Naive thymus-derived CD8-positive, alpha-beta T cell (primary cell): ENCODE results near the gene APOL1. TPM values are rescaled to one million over a fixed set of nuclear protein-coding genes. Genes with fewer than 3 reads are reported as not detected.
A peak's percentile ranks its signal among the peaks of the same experiment; 100 is the strongest.

Experiments used
- ATAC-seq, 2 donors: fragments of 150-1000 bp; cut with Tn5 transposase in 1 of 2; sonication (Bioruptor Pico), chemical (Tn5 transposase) in 1 of 2; 1 replicate in 1 of 2; 2 replicates in 1 of 2; pipeline ENCODE4 v1.10.0; 2021; ENCODE audit warnings: mild to moderate bottlenecking in 2 of 2, moderate library complexity in 2 of 2
- POLR2A ChIA-PET: fragments of 350-600 bp; sonication (Branson Sonifier 250); formaldehyde crosslinking; loops from one replicate; lab custom pipeline; 2021; ENCODE audit warnings: antibody characterized with exemption; lab: Charles Lee
- DNase-seq, 10 donors: peaks; one replicate each; pipeline versions ENCODE4 v3.0.0 to v3.0.0-alpha.2; 2020 to 2022
- H3K27ac Mint-ChIP-seq, 10 donors: one replicate each; pipeline ENCODE4 v1.8.0; 2020 to 2022; ENCODE audit warnings: mild to moderate bottlenecking in 10 of 10, mixed read lengths in 10 of 10, moderate library complexity in 4 of 10, inconsistent platforms in 1 of 10
- H3K27me3 Mint-ChIP-seq, 5 donors: one replicate each; pipeline ENCODE4 v1.8.0; 2021 to 2022; ENCODE audit warnings: mixed read lengths in 5 of 5
- H3K36me3 Mint-ChIP-seq, 3 donors: one replicate each; pipeline ENCODE4 v1.8.0; 2020 to 2022; ENCODE audit warnings: mixed read lengths in 3 of 3, mild to moderate bottlenecking in 2 of 3, inconsistent platforms in 1 of 3
- H3K4me1 Mint-ChIP-seq, 4 donors: one replicate each; pipeline ENCODE4 v1.8.0; 2021 to 2022; ENCODE audit warnings: mixed read lengths in 4 of 4
- H3K4me3 Mint-ChIP-seq, 10 donors: one replicate each; pipeline ENCODE4 v1.8.0; 2020 to 2022; ENCODE audit warnings: mild to moderate bottlenecking in 10 of 10, mixed read lengths in 10 of 10, moderate library complexity in 6 of 10, inconsistent platforms in 1 of 10
- H3K9me3 Mint-ChIP-seq, 9 donors: one replicate each; pipeline ENCODE4 v1.8.0; 2020 to 2022; ENCODE audit warnings: mixed read lengths in 9 of 9, mild to moderate bottlenecking in 3 of 9, inconsistent platforms in 1 of 9, moderate library complexity in 1 of 9
- polyA plus RNA-seq, 3 donors: library from polyadenylated mRNA; unstranded; fragments of 300-500 nt; fragmentation: Illumina TruSeq; gene quantifications; one replicate each; pipeline ENCODE4 v1.2.3, GENCODE V29; 2021
- total RNA-seq, 8 experiments: library from RNA in 2 of 8; stranded (reverse) in 2 of 8; gene quantifications; one replicate each; pipeline ENCODE4 v1.2.3 and lab custom pipeline; 2021 to 2026

APOL1 gene
- total and polyA plus RNA-seq, 5 experiments from 2014 or later, result 3.3 to 16.5 (median 11.8) TPM

DNA sequence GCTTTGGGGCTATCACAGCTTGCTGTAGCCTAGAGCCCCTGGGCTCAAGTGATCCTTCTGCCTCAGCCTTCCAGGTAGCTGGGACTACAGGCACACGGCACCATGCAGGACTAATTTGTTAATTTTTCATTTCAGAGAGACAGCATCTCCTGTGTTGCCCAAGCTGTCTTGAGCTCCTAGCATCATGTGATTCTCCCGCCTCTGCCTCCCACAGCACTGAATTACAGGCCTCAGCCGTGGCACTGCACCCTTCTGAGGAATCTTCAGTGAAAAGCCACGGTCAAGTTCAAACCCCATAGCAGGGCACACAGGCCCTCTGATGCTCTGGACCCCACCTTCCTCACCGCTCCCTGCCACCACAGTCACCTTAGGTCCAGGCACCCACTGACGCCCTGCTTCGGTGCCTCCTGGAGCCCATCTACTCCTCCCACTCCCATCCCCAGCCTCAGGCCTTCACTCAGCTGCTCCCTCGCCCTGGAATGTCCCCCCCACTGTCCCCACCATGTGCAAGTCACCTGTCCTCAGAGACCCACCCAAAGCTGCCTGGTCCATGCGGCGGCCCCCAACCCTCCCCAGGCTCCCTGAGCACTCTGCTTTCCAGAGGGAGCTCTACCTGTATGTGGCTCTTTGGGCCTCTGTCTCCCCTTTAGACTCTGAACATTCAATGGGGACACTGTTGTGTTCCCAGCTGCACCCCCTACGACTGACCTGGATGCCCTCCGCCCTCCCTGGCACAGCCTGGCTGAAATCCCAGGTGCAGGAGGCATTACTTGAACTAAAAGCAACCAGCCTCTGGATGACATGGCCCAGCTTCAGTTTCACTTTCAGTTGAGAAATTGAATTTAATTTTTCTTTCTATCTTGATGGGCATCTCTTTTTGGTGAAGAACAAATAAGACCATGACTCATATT, 15.2 kb upstream of the APOL1 start:
- peaks cover 14 to 51% (median 31%) of the 10 kb centered on the region in 3 donors for H3K36me3 Mint-ChIP-seq
- H3K4me3 Mint-ChIP-seq, result peak overlapping the region; percentile 91 to 100 (median 98)
- no peaks in the 10 kb centered on the region for H3K27me3 Mint-ChIP-seq
- peak in 2 of 10 donors; percentile 4 to 13 for DNase-seq
- H3K27ac Mint-ChIP-seq, result peak overlapping the region; percentile 92 to 100 (median 98)
- ATAC-seq, result no peak
- H3K9me3 Mint-ChIP-seq, result peaks cover 0 to 7% (median 4%) of the 10 kb centered on the region in 9 donors
- POLR2A ChIA-PET, result interaction anchor here (1.3 to 1.8 kb wide), 2 partner anchors 91 to 590 kb away, joined by 4 read pairs; partner anchors contain the start of gene APOL6
- peaks cover 41 to 66% (median 60%) of the 10 kb centered on the region in 4 donors for H3K4me1 Mint-ChIP-seq

DNA sequence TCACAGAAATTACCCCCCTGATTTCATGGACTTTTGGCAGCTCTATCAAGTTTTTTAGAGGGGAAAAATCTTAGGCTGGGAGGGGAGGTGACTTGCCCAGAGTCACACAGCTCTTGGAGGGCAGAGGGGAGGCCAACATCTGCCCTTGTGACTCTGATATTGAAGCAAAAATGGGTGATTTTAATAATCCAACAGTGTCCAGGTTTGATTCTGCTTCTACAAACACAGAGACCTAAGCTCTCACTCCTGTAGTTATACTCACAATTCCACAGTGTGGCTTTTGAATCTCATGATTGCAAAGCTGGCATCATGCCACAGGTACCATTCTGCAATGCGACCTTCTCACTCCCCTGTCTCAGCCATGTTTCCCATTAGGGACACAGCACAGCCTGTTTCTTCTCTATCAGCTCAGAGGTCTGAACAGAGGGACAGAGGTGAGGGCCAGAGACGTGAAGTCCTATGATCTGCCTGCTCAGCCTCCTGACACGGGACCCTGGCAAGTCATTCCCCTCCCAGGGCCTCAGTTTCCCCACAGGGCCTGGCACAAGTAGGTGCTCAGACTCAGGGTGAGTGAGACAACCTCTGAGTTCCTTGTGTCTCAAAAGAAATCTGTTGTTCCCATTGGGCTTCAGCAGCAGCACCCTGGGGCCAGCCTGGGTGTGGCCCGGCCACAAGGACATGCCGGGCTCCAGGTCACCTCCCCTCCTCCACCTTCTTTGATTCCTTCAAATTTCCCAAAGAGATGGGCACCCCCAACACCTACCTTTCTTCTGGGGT, 14.4 kb upstream of the APOL1 start:
- no peak for ATAC-seq
- Mint-ChIP-seq H3K27me3 (no peaks in the 10 kb centered on the region), H3K4me1 (peaks cover 41 to 66% (median 60%) of the 10 kb centered on the region in 4 donors), H3K36me3 (peaks cover 16 to 43% (median 29%) of the 10 kb centered on the region in 3 donors), H3K4me3 (peak overlapping the region; percentile 91 to 100 (median 98)), H3K9me3 (peaks cover 0 to 9% (median 4%) of the 10 kb centered on the region in 9 donors), H3K27ac (peak overlapping the region; percentile 92 to 100 (median 98))
- POLR2A ChIA-PET, result interaction anchor here (0.6 to 1.8 kb wide), 7 partner anchors 14 to 591 kb away, joined by 3 to 10 read pairs (median 4); partner anchors contain the start of genes APOL1, APOL3, APOL6 and TXN2
- peak in 2 of 10 donors; percentile 4 to 13 for DNase-seq

DNA sequence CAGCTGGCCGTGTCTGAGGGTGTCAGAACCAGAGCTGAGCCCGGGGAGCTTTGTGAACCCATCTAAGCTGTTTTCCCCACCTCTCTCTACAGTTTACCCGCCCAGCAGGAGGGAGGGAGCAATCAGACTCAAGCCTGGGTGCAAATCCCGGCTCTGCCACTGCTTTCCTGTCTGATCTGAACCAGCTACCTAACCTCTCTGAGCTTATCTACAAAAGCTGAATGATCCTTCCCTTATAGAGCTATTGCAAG, 13.9 kb upstream of the APOL1 start:
- Mint-ChIP-seq H3K27ac (peak overlapping the region; percentile 92 to 100 (median 98)), H3K9me3 (peaks cover 0 to 9% (median 4%) of the 10 kb centered on the region in 9 donors), H3K36me3 (peaks cover 16 to 38% (median 26%) of the 10 kb centered on the region in 3 donors), H3K27me3 (no peaks in the 10 kb centered on the region), H3K4me3 (peak overlapping the region; percentile 91 to 100 (median 98)), H3K4me1 (peaks cover 38 to 61% (median 59%) of the 10 kb centered on the region in 4 donors)
- ATAC-seq (peak; percentile 39 to 57), DNase-seq (peak in 1 of 10 donors; percentile 15)
- POLR2A ChIA-PET, result interaction anchor here (0.6 to 1.8 kb wide), 7 partner anchors 13 to 591 kb away, joined by 3 to 10 read pairs (median 4); partner anchors contain the start of genes APOL1, APOL3, APOL6 and TXN2

DNA sequence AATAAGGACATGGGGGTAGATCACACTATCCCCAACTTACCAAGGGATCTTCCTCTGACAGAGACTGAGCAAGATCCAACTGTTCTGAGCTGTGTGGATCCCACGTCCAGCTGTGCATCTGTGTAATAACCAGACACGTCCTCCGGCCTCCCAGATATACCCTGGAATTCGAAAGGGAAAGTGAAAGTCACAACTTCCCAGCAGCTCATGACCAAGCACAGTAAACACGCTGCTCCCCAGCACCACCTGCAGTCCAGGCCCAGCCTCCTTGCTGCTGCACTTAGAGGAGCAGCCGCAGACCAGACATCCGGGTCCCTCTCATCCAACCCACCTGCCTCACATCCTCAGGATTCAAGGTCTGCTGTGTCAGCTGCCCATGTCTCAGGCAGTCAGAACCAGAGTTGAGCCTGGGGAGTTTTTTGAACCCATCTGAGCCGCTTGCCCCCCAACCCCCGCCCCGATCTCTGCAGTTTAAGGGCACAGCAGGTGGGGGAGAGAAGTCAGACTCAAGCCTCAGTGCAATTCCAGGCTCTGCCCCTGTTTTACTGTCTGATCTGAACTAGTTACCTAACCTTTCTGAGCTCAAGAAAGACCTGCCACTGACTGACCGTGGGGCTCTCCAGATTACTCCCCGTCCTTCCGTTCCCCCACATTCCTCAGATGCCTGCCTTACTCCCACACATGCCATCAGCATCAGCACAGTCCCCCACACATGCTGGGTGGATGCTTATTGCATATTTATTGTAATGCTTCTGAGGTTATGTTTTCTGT, 13.3 kb upstream of the APOL1 start, which contains the start of gene APOL2:
Gene APOL2, minus strand, starts transcription at position 127 of the 771 bp plus-strand sequence. CDS start 6,365 bp downstream, outside the sequence.
- ATAC-seq (peak; percentile 97 to 100), DNase-seq (peak; percentile 70 to 88 (median 81))
- H3K36me3 Mint-ChIP-seq, result peaks cover 16 to 33% (median 26%) of the 10 kb centered on the region in 3 donors
- H3K27ac Mint-ChIP-seq, result peak within 1 kb of the TSS; percentile 92 to 100 (median 98)
- H3K4me3 Mint-ChIP-seq, result peak within 1 kb of the TSS; percentile 91 to 100 (median 98)
- POLR2A ChIA-PET, result interaction anchor here (0.6 to 1.8 kb wide), 9 partner anchors 13 to 592 kb away, joined by 3 to 10 read pairs (median 4); partner anchors contain the start of genes APOL1, APOL3, APOL6 and TXN2
- no peaks in the 10 kb centered on the region for H3K27me3 Mint-ChIP-seq
- peaks cover 34 to 56% (median 54%) of the 10 kb centered on the region in 4 donors for H3K4me1 Mint-ChIP-seq
- H3K9me3 Mint-ChIP-seq, result peaks cover 0 to 9% (median 4%) of the 10 kb centered on the region in 9 donors

DNA sequence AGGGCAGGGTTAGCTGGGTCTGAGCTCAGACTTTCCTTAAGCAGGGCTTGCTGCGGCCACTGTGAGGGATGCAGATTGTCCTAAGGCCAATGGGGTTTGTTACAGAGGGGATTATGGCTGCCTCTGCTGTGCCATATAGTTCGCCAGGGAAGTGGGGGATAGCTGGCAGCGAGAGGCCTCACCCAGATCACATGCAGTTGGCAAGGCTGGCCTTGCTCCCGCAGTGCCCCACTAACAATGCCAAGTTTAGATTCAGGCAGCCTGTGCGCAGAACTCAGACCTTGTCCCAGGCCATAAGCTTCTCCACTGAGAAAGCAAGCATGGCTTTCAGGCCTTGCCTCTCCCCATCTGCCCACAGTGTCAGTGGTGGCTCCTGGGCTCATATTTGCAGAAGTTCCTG, 8.9 kb upstream of the APOL1 start:
- H3K27me3 Mint-ChIP-seq, result no peaks in the 10 kb centered on the region
- H3K27ac Mint-ChIP-seq, result peak overlapping the region in 1 of 10 donors; percentile 18
- no peak overlapping the region for H3K4me3 Mint-ChIP-seq
- POLR2A ChIA-PET, result interaction anchor here (1.0 to 1.8 kb wide), 2 partner anchors 9 to 32 kb away, joined by 3 to 7 read pairs; partner anchors contain the start of gene APOL1
- peaks cover 9 to 14% (median 12%) of the 10 kb centered on the region in 4 donors for H3K4me1 Mint-ChIP-seq
- DNase-seq (no peak), ATAC-seq (no peak)
- H3K9me3 Mint-ChIP-seq, result peaks cover 0 to 11% (median 4%) of the 10 kb centered on the region in 9 donors
- H3K36me3 Mint-ChIP-seq, result peaks cover 0 to 4% (median 4%) of the 10 kb centered on the region in 3 donors

DNA sequence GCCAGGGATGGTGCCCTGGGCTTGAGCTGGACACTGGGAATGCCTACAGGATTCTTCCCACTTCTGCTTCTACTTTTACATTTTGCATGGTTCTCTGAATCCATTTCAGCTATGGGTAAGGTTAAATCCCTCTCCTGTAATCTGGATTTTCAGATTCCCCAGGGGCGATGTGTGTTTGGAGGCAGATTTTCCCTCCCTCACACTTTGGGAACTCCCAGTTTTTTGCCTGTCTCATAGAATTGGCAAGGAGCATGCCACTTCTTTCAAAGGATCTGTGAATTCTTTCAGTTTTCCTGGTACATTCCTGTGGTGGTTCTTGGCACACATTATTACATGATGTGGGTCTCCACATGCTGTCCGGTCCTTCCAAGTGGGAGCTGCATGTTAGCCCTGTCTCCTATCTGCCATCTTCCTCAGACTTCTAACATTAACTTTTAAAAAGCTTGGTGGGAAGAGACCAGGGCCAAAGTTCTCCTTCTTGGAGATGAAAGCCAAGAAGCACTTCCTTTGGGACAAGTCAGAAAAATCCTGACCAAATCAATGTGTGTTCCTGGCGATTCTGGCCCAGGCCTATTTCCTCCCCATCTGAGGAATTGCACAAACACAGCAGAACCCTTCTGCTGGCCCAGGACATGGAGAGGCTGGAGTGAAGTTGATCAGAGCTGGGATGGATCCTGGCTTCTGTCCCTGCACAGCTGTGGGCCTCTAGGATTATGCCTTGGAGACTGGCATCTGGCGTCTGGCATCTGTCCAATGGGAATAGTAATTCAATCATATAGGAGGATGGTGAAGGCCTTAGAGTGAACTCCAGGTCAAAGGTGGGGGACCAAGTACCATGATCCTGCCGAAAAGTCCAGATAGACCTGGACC, 8.2 kb upstream of the APOL1 start:
- ATAC-seq (no peak), DNase-seq (no peak)
- POLR2A ChIA-PET, result interaction anchor here (1.0 to 1.8 kb wide), 2 partner anchors 8 to 31 kb away, joined by 3 to 7 read pairs; partner anchors contain the start of gene APOL1
- Mint-ChIP-seq H3K4me3 (no peak overlapping the region), H3K9me3 (peaks cover 0 to 11% (median 4%) of the 10 kb centered on the region in 9 donors), H3K4me1 (peaks cover 2 to 6% (median 5%) of the 10 kb centered on the region in 4 donors), H3K27ac (no peak overlapping the region), H3K36me3 (peaks cover 0 to 4% (median 2%) of the 10 kb centered on the region in 3 donors), H3K27me3 (no peaks in the 10 kb centered on the region)

DNA sequence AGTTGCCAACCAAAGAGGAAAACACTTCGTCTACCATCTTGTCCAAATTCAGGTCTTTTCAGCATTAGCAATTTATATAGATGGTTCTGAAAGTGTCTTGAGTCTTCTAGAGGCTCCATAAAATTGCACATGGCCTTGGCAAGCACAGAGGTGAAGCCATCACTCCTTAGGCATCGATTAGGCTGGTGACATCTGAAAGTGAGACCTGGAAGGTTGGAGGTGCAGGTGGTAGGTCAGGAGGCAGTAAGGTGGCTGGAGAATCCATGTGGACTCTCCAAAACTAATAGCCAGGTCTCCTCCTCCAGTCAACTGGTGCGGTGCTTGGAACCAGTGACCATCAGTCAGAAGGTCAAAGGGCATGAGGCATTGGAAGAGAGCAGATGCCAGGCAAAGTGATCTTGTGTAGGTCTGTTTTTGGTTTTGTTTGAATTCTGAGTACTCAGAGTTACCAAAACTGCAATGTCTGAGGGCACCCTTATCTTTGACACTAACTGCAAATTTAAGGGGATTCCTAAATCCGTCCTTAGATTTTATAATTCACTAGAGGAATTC, 7.1 kb upstream of the APOL1 start:
- Mint-ChIP-seq H3K4me3 (no peak overlapping the region), H3K36me3 (peaks cover 0 to 4% (median 2%) of the 10 kb centered on the region in 3 donors), H3K27ac (no peak overlapping the region)

DNA sequence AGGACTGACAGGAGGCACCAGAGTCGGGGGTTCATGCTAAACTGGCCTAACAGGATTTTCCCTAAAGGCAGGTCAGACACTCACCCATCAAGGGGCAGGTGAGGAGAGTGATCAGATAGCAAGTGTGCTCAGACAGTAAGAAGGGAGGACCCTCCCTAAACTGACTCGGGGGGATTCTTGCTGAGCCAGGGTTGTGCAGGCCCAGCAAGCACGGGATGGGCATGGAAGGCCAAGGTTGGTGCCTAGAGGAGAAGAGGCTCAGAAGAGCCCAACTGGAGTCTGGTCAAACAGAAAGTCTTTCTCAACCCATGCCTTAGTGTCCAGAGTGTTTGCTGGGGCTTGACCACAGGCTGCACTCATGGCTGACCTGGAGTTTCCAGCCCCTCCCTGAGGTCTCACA, 6.2 kb upstream of the APOL1 start:
- ATAC-seq, result no peak
- Mint-ChIP-seq H3K27me3 (no peaks in the 10 kb centered on the region), H3K4me1 (no peaks in the 10 kb centered on the region), H3K4me3 (no peak overlapping the region), H3K27ac (no peak overlapping the region), H3K9me3 (peaks cover 0 to 11% (median 4%) of the 10 kb centered on the region in 9 donors), H3K36me3 (peaks cover 0 to 4% (median 2%) of the 10 kb centered on the region in 3 donors)
- POLR2A ChIA-PET, result no interaction called here
- DNase-seq, result no peak

More for the DNA sequence above, 7.1 kb upstream of the APOL1 start:
- H3K9me3 Mint-ChIP-seq, result peaks cover 0 to 11% (median 4%) of the 10 kb centered on the region in 9 donors
- DNase-seq (no peak), ATAC-seq (no peak)
- H3K4me1 Mint-ChIP-seq, result no peaks in the 10 kb centered on the region
- no peaks in the 10 kb centered on the region for H3K27me3 Mint-ChIP-seq
- POLR2A ChIA-PET, result no interaction called here

DNA sequence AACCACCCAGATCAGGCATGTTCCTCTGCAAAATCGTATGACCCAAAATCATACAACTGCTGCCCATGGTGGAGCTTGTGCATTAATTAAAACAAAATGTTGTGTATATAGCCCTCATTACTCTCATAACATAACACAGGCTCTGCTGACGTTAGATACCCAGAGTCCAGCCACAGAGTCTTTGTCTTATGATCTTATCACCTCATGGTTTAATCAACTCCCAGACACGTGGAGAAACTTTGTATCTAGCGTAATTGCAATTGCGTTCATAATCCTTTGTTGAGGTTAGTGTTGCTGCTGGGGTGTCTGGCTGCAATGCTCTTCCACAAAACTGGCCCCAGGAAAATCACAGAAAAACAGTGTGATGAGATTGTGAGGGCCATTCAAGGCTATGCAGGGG, 5.0 kb upstream of the APOL1 start:
- Mint-ChIP-seq H3K27me3 (no peaks in the 10 kb centered on the region), H3K4me3 (no peak overlapping the region), H3K36me3 (peaks cover 0 to 2% (median 0%) of the 10 kb centered on the region in 3 donors), H3K4me1 (peaks cover 5 to 7% (median 6%) of the 10 kb centered on the region in 4 donors), H3K9me3 (peaks cover 0 to 5% (median 0%) of the 10 kb centered on the region in 9 donors), H3K27ac (no peak overlapping the region)
- POLR2A ChIA-PET, result no interaction called here
- no peak for ATAC-seq
- no peak for DNase-seq

DNA sequence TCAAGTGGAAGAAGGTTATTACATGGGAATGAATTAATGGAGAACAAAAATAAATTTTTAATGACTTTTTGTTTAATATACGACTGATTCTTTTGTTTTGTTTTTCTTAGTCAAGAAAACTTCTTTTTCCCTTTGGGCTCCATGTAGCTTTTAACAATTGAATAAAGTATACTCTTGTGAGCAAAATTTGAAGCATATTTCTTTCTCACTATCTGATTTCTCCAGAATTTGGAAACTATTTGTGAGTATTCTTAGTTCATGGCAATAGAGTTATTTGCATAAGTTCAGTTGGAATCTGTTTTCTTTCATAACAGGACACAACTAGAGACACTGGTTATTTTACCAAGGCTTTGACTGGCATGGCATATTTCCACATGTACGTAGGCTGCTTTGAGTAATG, 3.8 kb upstream of the APOL1 start:
- Mint-ChIP-seq H3K4me3 (no peak overlapping the region), H3K36me3 (peaks cover 0 to 4% (median 2%) of the 10 kb centered on the region in 3 donors), H3K27me3 (no peaks in the 10 kb centered on the region), H3K9me3 (peaks cover 0 to 5% (median 0%) of the 10 kb centered on the region in 9 donors), H3K27ac (no peak overlapping the region), H3K4me1 (peaks cover 14 to 19% (median 18%) of the 10 kb centered on the region in 4 donors)
- DNase-seq, result no peak
- no peak for ATAC-seq
- POLR2A ChIA-PET, result no interaction called here
